SIG-M5 treated with dmso at 0.1 percent for 504 hours (cell line): ENCODE measurements around the gene PCBP3.
A peak's percentile ranks its signal among the peaks of the same experiment; 100 is the strongest.
"Not testable (repeated sequence)": the region's sequence is repeated elsewhere in the genome, so short reads cannot be mapped to it uniquely, and the experiment has no call there.

Experiments used
- DNase-seq: peaks from one replicate; lab custom pipeline; 2025; ENCODE audit not compliant: unreplicated experiment; lab: John Stamatoyannopoulos, UW

The PCBP3 gene

DNA sequence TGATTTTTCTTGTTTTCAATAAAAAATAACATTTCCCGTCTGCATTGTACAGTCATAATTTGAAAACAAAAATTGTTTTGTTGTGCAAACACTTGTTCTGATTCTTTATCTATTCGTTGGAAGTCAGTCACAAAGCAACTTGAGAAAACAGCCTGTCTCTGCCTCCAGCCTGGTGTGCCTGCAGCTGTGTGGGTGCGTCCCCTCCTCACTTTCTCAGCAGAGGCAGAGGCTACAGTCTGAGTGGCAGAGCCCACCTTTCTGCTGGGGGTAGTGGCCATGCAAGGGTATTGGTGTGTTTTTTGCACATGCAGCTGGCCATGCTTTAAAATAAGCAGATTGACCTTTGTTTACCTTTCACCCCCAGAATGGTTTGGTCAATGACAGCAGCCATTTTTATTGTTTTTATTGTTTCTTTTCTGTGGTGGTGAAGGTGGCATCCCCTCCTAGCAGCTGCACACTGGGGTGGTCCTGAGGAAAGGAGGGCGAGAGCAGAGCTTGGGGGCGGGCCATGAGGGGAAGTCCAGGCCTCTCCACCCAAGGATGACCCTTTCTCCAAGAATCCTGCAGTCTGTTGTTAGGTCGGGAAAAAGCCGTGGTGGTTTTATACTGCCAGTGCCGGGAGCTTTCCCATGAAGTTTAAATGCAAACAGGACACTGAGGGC lies 159.6 kb downstream of the PCBP3 start:
- DNase-seq, result no peak

DNA sequence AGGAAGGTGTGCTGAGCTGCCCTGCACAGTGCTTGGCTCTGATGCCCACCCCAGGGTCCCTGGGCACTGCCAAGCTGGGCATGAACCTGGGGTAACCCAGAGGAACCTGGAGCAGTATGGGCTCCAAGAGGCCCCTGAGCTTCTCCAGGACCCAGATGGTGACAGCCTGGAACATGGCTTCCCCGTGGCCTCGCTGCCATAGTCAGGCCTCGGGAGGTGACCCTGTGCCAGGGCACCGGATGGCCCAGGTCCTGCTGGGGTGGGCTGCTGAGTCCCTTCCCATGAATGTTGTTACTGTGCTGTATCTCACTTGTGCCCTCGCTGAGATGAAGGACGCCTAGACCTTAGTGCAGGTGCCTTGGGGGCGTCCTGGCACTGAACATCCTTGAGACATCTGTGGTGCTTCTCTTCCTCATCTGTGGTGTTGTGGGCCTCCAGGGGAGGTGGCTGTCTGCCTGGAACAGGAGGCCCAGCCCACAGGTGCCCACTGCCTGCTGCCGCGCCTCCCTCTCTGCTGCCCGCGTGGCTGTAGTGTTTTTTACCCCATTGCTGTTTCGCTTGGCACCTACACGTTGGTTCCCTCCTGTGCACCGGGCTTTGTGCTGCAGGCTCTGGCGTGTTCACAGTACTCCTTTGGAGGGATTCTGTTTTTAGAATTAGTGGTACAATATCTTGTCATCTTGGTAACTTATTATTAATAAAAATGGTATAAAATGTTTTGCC lies 160.3 kb downstream of the PCBP3 start:
- DNase-seq, result no peak

DNA sequence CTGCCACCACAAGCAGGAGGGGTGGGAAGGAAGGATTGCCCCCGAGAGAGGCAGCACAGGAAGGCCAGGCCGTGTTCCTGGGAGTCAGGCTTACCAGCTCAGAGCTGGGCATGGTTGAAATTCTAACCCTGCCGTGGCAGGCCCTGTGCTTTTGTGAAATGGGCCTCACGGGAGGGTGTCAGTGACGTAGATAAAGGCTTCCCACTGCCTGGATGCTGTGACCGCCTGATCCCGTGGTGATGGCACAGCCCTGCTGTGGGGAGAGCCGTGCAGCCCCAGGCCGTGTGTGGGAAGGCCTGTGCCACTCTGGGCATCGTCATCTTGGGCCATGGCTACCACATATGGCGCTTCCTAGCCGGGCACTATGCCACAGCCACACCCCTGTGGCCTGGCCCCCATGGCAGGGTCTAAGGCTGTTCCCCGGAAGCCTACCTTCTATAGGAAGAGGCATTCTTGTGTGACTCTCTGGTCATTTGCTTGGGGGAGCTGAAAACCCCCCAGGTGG lies 161.3 kb downstream of the PCBP3 start:
- DNase-seq, result no peak

DNA sequence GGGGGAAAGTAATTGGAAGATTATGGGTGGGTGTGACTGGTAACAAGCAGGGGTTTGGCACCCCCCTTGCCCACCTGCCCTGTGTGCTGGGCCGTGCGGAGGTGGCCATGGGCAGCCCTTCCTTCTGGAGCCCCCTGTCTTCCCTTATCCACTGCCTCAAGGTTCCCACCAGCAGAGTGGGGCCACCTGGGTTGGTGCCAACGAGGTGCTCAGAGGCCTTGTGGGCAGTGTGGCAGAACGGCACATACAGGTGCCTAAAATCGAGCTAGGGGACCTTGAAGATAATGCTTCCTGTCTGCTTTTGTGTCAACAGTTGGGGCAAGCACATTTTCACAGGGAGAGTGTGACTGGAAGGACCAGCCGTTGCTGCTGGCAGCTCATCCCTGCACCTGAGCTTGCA lies 161.8 kb downstream of the PCBP3 start:
- DNase-seq, result no peak

DNA sequence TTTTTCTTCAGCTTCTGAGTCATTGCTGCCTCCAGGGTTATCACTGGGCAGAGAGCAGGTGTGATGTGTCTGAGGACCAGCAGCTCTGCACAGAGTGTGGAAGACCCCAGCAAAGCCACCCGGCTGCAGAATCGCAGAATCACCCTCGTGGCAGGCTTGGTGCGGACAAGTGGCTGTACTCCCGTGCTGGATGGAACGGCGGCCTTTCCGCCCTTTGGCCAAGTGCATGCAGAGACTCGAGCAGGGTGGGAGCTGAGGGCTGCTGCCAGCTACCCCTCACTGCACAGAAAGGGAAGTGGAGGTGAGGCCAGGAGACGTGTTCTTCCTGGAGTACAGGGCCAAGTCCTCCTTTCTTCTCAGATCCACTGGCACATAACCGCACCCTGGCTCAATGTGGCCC lies 162.5 kb downstream of the PCBP3 start:
- DNase-seq, result no peak

DNA sequence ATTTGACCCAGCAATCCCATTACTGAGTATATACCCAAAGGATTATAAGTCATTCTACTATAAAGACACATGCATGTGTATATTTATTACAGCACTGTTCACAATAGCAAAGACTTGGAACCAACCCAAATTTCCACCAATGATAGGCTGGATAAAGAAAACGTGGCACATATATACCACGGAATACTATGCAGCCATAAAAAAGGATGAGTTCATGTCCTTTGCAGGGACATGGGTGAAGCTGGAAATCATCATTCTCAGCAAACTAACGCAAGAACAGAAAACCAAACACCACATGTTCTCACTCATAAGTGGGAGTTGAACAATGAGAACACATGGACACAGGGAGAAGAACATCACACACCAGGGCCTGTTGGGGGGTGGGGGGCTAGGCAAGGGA lies 165.1 kb downstream of the PCBP3 start:
- DNase-seq, result not testable (repeated sequence)

DNA sequence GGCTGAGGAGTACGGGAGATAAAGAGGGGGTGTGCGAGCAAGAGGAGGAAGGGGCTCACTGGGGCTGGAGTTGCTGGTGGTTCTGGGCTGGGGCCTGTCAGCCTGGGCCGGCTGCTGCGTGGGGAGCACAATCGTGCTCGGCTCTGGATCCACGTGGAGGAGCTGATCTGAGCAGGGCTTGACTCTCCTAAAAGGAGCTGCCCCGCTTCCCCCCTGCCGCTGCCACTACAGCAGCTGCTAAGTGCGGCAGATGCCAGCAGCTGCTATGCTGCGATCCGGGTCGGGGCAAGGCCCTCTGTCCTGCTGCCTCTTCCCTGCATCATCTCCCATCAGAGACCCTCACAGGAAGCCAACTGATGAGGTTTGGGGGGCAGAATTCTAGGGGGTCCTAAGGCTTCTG lies 165.9 kb downstream of the PCBP3 start:
- DNase-seq, result no peak

DNA sequence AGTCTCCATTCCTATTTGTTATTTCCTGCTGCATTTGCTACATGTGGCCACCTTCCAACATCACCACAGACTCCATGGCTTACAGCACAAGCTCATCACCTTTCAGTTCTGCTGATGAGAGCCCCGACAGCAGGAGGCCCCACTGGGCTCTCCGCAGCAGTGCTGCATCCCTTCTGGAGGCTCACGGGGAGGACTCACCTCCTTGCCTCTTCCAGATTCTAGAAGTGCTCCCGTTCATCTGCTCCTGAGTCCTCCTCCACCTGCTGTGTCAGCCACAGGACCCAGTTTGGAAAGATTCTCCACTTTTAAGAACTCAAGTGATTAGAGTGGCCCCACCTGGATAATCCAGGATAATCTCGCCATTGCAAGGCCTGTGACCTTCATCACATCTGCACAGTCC lies 167.6 kb downstream of the PCBP3 start:
- no peak for DNase-seq

DNA sequence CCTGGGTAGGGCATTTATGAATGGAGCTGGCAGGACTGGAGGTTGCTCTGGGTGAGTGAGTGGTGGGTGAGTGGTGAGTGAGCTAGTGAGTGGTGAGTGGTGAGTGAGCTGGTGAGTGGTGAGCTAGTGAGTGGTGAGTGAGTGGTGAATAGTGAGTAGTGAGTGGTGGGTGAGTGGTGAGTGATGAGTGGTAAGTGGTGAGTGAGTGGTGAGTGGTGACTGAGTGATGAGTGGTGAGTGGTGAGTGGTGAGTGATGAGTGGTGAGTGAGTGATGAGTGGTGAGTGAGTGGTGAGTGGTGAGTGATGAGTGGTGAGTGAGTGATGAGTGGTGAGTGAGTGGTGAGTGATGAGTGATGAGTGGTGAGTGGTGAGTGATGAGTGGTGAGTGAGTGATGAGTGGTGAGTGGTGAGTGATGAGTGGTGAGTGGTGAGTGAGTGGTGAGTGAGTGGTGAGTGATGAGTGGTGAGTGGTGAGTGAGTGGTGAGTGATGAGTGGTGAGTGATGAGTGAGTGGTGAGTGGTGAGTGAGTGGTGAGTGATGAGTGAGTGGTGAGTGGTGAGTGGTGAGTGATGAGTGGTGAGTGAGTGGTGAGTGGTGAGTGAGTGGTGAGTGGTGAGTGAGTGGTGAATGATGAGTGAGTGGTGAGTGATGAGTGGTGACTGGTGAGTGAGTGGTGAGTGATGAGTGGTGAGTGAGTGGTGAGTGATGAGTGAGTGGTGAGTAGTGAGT lies 170.8 kb downstream of the PCBP3 start:
- not testable (repeated sequence) for DNase-seq

DNA sequence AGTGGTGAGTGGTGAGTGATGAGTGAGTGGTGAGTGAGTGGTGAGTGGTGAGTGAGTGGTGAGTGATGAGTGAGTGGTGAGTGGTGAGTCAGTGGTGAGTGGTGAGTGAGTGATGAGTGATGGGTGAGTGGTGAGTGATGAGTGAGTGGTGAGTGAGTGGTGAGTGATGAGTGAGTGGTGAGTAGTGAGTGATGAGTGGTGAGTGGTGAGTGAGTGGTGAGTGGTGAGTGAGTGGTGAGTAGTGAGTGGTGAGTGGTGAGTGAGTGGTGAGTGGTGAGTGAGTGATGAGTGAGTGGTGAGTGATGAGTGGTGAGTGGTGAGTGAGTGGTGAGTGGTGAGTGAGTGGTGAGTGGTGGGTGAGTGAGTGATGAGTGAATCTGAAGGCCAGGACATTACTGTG lies 172.3 kb downstream of the PCBP3 start:
- not testable (repeated sequence) for DNase-seq

DNA sequence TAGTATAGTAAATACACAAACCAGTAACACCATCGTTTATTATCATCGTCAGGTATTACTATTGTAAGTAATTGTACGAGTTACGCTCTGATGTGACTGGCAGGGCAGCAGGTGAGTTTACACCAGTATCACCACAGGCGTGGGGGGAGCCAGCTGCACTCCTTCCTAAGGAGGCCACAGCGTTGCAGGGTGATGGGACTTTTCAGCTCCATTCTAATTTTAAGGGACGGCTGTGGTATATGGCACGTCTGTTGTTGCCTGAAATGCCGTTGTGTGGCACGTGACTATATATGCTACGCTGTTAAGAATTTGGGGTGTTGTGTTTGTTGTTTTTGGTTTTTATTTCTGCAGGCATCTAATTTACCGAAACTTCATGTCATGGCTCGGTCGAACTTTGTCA lies 173.3 kb downstream of the PCBP3 start:
- DNase-seq, result no peak

DNA sequence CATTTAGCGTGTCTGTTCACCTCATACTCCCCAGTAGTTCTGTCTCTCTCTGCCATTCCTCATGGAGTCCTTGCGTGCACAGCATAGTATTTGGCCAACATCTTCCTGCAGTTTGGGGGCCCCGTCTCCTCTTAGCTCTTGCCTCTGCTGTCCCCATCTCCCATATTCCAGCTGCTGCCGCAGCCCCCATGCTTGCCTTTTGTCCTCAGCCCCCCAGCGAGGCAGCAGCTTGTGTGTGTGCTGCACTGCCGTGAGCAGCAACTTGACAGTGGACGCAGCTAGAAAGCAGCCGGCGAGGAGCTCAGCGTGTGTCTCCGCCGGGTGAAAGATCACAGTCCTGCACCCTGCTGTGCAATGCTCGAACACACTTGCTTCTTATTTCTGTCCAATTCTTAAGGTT lies 173.8 kb downstream of the PCBP3 start:
- no peak for DNase-seq

DNA sequence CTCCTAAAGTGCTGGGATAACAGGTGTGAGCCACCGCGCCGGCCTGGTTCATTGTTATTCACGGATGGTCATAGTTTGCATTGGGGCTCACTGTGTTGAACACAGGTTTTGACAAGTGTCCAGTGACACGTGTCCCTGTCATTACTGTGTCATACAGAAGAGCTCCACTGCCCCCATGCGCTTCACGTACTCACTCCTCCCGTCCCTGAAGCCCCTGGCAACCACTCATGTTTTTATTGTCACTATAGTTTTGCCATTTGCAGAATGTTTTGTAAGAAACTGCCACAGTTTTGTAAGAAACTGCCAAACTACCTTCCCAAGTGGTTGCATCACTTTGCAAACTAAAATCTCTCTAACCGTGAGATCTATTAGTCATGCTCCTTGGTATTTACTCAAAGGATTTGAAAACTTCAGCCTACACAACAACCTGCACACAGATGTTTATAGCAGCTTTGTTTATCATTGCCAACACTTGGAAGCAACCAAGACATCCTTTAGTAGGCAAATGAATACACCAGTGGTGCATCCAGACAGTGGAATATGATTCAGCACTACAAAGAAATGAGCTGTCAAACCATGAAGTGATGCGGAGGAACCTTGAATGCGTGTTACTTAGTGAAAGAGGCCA lies 174.9 kb downstream of the PCBP3 start:
- DNase-seq, result peak; percentile 96

DNA sequence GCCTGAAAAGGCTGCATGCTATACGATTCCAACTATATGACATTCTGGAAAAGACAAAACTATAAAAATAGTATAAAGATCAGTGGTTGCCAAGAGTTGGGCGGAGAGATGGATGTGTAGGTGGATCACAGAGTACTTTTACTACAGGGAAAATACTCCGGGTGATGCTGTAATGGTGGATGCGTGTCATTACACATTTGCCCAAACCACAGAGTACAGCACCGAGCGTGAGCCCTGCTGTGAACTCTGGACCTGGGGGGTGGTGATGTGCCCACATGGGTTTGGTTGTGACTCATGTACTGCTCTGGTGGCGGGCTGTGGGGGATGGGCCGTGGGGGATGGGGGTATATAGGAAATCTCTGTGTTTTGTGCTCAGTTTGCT lies 175.4 kb downstream of the PCBP3 start:
- DNase-seq, result peak; percentile 95

DNA sequence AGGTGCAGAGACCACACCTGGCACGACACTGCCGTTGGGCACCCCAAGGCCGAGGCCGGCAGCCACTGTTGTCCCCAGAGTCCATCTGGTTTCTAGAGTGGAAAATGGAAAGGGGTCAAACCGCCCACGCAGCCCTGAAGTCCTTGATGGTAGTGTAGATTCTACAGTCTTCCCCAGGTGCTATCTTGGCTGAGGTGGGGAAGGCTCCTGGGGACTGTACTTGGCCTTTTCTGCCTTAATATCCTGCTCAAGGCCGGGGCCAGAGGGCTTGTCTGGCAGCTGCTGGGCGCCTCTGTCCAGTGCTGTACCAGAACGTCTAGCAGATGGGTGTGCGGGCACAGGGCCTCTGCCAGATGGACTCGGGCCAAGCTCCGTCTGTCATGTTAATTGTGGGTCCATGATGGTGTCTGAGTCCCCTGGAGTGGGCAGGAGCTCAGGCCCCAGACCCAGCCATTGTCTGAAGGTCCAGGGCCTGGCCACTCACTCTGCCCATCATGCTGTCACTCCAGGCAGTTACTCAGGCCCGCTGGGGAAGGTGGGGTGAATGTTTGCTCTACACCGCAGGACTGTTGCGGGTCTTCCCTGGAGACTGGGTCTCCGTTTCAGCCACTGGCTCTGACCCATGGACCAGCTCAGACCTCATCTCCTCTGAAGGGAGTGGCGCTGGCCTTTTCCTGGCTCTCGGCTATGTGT lies 176.1 kb downstream of the PCBP3 start:
- DNase-seq, result no peak

DNA sequence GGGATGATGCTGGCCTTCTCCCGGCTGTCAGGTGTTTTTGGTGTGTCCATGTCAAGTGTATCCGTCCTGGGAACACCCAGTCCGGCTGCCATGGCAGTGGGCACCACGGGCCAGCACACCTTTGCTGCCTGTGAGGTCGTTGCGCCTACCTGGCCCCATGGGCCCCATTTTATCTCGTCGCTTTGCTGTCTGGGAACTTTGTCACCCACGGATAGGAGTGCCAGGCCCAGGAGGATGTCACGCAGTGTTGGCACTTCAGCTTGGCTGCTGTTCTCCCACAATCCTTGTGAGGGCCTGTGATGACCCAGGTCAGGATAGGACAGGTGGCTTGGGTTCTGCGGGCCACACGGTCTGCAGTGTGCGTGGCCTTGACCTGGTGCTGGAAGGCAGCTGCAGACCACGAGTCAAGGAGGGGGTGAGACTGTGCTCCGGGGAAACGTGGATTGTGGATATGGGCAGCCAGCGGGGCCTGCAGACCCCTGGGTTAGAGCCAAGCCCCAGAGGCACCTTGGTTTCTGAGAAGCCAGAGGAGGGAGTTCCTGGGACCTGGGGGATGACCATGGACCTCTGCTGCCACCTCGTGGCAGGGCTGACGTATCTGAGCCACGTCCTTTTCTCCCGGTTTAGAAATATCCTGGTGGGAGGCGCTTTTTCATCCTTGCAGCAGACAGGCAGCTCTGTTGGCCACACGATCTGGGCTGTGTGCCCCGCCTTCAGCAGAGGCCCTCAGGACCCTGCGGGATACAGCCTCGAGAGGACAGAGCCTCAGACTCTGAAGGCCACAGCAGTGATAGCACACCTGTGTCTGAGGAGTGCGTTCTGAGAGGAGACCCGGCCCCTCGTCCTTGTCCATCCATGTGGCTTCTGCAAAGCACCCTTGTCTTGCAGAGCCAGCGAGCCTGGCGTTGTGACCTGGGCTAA lies 176.9 kb downstream of the PCBP3 start:
- peak; percentile 88 for DNase-seq

DNA sequence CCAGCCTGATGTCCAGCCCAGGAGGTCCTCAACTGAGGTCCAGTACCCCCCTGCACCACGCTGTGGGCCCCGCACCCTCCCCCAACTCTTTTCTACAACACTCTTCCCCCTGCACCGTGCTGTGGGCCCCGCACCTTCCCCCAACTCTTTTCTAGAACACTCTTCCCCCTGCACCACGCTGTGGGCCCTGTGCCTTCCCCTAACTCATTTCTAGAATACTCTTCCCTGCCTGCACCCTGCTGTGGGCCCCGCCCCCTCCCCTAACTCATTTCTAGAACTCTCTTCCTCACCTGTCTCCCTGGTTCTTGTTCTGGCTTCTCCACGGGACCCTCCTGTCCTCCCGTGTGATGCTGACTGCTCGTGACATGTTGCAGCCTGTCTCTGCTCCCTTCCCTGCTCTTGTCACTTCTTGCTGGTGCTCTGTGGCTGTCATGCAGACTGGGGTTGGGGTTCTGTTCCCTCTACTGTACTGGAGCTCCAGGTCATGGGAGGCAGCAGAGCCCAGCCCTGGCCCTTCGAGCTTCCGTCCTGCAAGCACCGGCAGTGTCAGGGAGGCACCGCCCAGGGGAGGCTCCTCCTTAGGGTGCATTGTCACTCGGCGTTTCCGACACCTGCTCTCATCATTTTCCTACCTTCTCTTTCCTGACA lies 177.9 kb downstream of the PCBP3 start:
- DNase-seq, result no peak

DNA sequence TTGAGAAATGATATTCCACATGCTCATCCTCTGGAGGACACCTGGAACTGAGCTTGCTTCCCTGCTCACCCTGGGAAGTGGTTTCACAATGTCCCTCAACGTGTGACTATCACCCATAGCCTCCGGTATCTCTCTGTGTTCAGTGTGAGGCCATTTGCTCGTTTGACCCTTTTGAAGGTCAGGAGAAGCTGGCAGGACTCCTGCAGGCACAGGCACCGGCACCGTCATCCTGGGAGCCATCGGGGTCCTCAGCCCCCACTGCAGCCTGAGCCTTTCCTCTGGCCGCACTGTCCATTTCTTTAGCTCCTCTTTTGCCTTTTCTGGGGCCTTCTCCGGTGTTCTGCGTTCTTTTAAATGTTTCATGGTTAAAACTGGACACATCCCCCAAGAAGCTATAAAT lies 178.5 kb downstream of the PCBP3 start:
- no peak for DNase-seq

DNA sequence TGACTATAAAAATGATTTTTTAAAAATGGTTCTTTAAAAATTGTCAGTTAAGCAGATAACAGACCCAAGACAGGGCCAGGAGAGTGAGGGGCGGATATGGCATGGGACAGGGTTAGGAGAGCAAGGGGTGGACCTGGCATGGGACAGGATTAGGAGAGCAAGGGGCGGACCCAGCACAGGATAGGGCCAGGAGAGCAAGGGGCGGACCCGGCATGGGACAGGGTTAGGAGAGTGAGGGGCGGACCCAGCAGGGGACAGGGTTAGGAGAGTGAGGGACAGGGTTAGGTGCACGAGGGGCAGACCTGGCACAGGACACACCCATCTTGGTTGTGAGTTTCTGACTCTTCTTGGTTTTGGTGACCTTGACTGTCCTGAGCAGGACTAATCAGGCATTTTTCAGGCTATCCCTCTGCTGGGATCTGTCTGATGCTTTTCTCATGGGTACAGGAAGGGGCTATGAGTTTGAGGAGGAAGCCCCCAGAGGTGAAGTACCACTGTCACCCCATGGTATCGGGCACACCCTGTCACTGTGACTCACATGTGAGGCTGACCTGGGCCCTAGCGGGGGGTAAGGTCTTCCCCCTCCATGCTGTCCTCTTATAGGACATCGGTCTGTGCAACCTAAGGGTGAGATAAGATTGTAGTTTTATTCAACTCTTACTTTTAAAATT lies 179.0 kb downstream of the PCBP3 start:
- no peak for DNase-seq
